MCF 10A (cell line): ENCODE results near the gene DEDD2. TPM values are rescaled to one million over a fixed set of nuclear protein-coding genes. Genes with fewer than 3 reads are reported as not detected.

Experiments used
- BruUV-seq: library from RNA; stranded (reverse); fragments of 400-500 nt; replicated peaks from 2 replicates; lab custom pipeline; 2021; lab: Mats Ljungman, UMichigan
- CTCF ChIA-PET: fragments of 300-600 bp; sonication (Branson Sonifier 250); formaldehyde crosslinking; extraction: SDS; loops from one replicate; lab custom pipeline; 2021; ENCODE audit warnings: antibody characterized with exemption, inconsistent platforms; lab: Yijun Ruan, JAX
- POLR2A ChIA-PET: fragments of 300-600, 350-650 bp; sonication (Branson Sonifier 250); formaldehyde crosslinking; extraction: SDS; loops from one replicate; lab custom pipeline; 2020; ENCODE audit warnings: antibody characterized with exemption, inconsistent platforms; lab: Yijun Ruan, JAX
- DNase-seq: peaks from one replicate; pipeline ENCODE4 v3.0.0-alpha.2; 2018; ENCODE audit not compliant: unreplicated experiment
- H3K27ac Mint-ChIP-seq: one replicate; pipeline ENCODE4 v1.8.0; 2022; ENCODE audit warnings: mild to moderate bottlenecking, low read depth, mixed read lengths; ENCODE audit not compliant: unreplicated experiment
- H3K27me3 Mint-ChIP-seq: one replicate; pipeline ENCODE4 v1.8.0; 2022; ENCODE audit warnings: mixed read lengths; ENCODE audit not compliant: insufficient read depth, unreplicated experiment
- H3K36me3 Mint-ChIP-seq: one replicate; pipeline ENCODE4 v1.8.0; 2022; ENCODE audit warnings: mild to moderate bottlenecking, moderate library complexity, mixed read lengths; ENCODE audit not compliant: insufficient read depth, unreplicated experiment
- H3K4me1 Mint-ChIP-seq: one replicate; pipeline ENCODE4 v1.8.0; 2022; ENCODE audit warnings: mixed read lengths; ENCODE audit not compliant: insufficient read depth, unreplicated experiment
- H3K4me3 Mint-ChIP-seq: one replicate; pipeline ENCODE4 v1.8.0; 2022; ENCODE audit warnings: mild to moderate bottlenecking, moderate library complexity, mixed read lengths; ENCODE audit not compliant: unreplicated experiment
- H3K9me3 Mint-ChIP-seq: one replicate; pipeline ENCODE4 v1.8.0; 2022; ENCODE audit warnings: mixed read lengths; ENCODE audit not compliant: unreplicated experiment
- CTCF ChIP-seq: fragments of 200-600 bp; IDR thresholded peaks from one replicate; pipeline ENCODE4 v1.8.0; 2022; ENCODE audit warnings: antibody characterized with exemption, mild to moderate bottlenecking; ENCODE audit not compliant: unreplicated experiment
- intact Hi-C: fragments of 100-400 bp; cut with micrococcal nuclease; formaldehyde crosslinking; loops from 2 replicates; pipeline ENCODE4 v1.14.1; 2022
- total RNA-seq: library from RNA; stranded (reverse); gene quantifications from 2 replicates; pipeline ENCODE4 v1.2.3, GENCODE V29; 2022

DEDD2 gene
- total RNA-seq, 1 experiment from 2014 or later, result 28.5 TPM

GRCh38 chr19:42241279-42241678, 23.8 kb upstream of the DEDD2 start:
- no peak for TF ChIP-seq CTCF
- ChIA-PET CTCF (interaction anchor here (0.6 to 2.4 kb wide), 5 partner anchors 11 to 192 kb away, joined by 3 to 7 read pairs (median 3); no protein-coding TSS in a partner anchor), POLR2A (interaction anchor here (0.6 to 7.0 kb wide), 7 partner anchors 20 to 128 kb away, joined by 3 to 56 read pairs (median 12); partner anchors contain the start of genes CIC, DEDD2 and ZNF526)
- H3K36me3 Mint-ChIP-seq, result peaks cover 58% of the 10 kb centered on the region
- H3K27me3 Mint-ChIP-seq, result no peaks in the 10 kb centered on the region
- intact Hi-C loops, result loop anchor here (5.0 to 10.0 kb wide), 2 partner anchors 56 to 154 kb away; partner anchors contain the start of gene CNFN
- no peaks in the 10 kb centered on the region for H3K9me3 Mint-ChIP-seq
- DNase-seq, result no peak
- BruUV-seq, result no TSS peak
- H3K4me1 Mint-ChIP-seq, result peaks cover 34% of the 10 kb centered on the region
- H3K4me3 Mint-ChIP-seq, result peak overlapping the region; percentile 79
- peak overlapping the region; percentile 72 for H3K27ac Mint-ChIP-seq

GRCh38 chr19:42239544-42240220, 22.2 kb upstream of the DEDD2 start:
- no peaks in the 10 kb centered on the region for H3K27me3 Mint-ChIP-seq
- no peak overlapping the region for H3K27ac Mint-ChIP-seq
- no peaks in the 10 kb centered on the region for H3K9me3 Mint-ChIP-seq
- CTCF ChIA-PET, result interaction anchor here (0.5 to 2.4 kb wide), 5 partner anchors 9 to 616 kb away, joined by 3 to 6 read pairs (median 4); no protein-coding TSS in a partner anchor
- no TSS peak for BruUV-seq
- POLR2A ChIA-PET, result interaction anchor here (0.8 to 1.3 kb wide), 3 partner anchors 19 to 59 kb away, joined by 4 to 5 read pairs (median 5); partner anchors contain the start of gene DEDD2
- no peak for TF ChIP-seq CTCF
- intact Hi-C loops, result loop anchor here (5.0 to 10.0 kb wide), 2 partner anchors 58 to 155 kb away; partner anchors contain the start of gene CNFN
- peaks cover 65% of the 10 kb centered on the region for H3K36me3 Mint-ChIP-seq
- no peak for DNase-seq
- no peak overlapping the region for H3K4me3 Mint-ChIP-seq
- H3K4me1 Mint-ChIP-seq, result peaks cover 18% of the 10 kb centered on the region

- Mint-ChIP-seq H3K27me3 (no peaks in the 10 kb centered on the region), H3K4me3 (no peak overlapping the region), H3K9me3 (no peaks in the 10 kb centered on the region), H3K27ac (no peak overlapping the region), H3K4me1 (peaks cover 12% of the 10 kb centered on the region), H3K36me3 (peaks cover 84% of the 10 kb centered on the region)
- TF ChIP-seq CTCF, result no peak
- intact Hi-C loops, result no loop called here
- ChIA-PET CTCF (interaction anchor here (0.8 to 1.5 kb wide), 5 partner anchors 9 to 132 kb away, joined by 3 to 4 read pairs (median 4); partner anchors contain the start of gene POU2F2), POLR2A (interaction anchor here (0.6 to 1.3 kb wide), 4 partner anchors 10 to 126 kb away, joined by 3 to 5 read pairs (median 3); no protein-coding TSS in a partner anchor)
- BruUV-seq, result no TSS peak
- no peak for DNase-seq
Measured at GRCh38 chr19:42235181-42235580, 17.7 kb upstream of the DEDD2 start.

- no peak overlapping the region for H3K4me3 Mint-ChIP-seq
- no peak for DNase-seq
- H3K36me3 Mint-ChIP-seq, result peaks cover 86% of the 10 kb centered on the region
- H3K9me3 Mint-ChIP-seq, result no peaks in the 10 kb centered on the region
- no TSS peak for BruUV-seq
- no peak for TF ChIP-seq CTCF
- ChIA-PET POLR2A (interaction anchor here (0.6 to 1.3 kb wide), 6 partner anchors 9 to 373 kb away, joined by 3 to 7 read pairs (median 4); no protein-coding TSS in a partner anchor), CTCF (interaction anchor here (0.6 to 2.0 kb wide), 8 partner anchors 10 to 132 kb away, joined by 3 to 7 read pairs (median 4); partner anchors contain the start of gene POU2F2)
- intact Hi-C loops, result no loop called here
- H3K27ac Mint-ChIP-seq, result no peak overlapping the region
- H3K4me1 Mint-ChIP-seq, result peaks cover 4% of the 10 kb centered on the region
- no peaks in the 10 kb centered on the region for H3K27me3 Mint-ChIP-seq
Measured at GRCh38 chr19:42234364-42234763, 16.9 kb upstream of the DEDD2 start.
